Measurements from ENCODE around the gene NSRP1.

- TF ChIP-seq CTCF (conservative IDR thresholded peaks at IDR 0.05) (no peak), EZH2 (IDR thresholded peaks at IDR 0.05; ENCODE audit: low read depth) (no peak)
Observed at GRCh38 chr17:30199600-30199999, 83.0 kb downstream of the NSRP1 start.
